GM19395 (cell line): Measurements from ENCODE around the gene FAF1.

Experiments used
- ATAC-seq: cut with Tn5 transposase; IDR thresholded peaks from one replicate; pipeline ENCODE4 v1.9.1; 2021; ENCODE audit warnings: mild to moderate bottlenecking, moderate library complexity; ENCODE audit not compliant: unreplicated experiment

Gene FAF1

GRCh38 chr1:50521703-50522102 lies 438.4 kb downstream of the FAF1 start:
- peak; percentile 82 for ATAC-seq

- no peak for ATAC-seq
Observed at GRCh38 chr1:50517488-50517887, 442.6 kb downstream of the FAF1 start.

DNA sequence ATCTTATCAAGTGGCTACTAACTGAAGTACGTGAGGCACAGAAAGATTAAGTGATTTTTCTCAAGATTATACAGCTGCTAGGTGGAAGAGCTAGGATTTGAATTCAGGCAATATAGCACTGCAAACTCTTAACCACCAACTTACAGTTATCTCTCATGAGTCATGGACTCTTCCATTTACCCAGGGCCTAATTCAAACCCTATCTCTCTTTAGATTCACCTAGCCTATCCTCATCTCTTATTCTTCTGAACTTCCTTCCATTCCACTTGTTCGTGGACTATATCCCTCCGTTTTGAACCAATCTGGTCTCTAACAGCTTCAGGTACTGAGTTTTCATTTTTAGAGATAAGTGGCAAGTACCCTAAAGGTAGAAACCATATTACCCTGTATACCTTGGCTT lies 444.0 kb downstream of the FAF1 start:
- no peak for ATAC-seq

- no peak for ATAC-seq
Observed at GRCh38 chr1:50508040-50508586, 452.0 kb downstream of the FAF1 start.

GRCh38 chr1:50505427-50505826 lies 454.6 kb downstream of the FAF1 start:
- no peak for ATAC-seq

GRCh38 chr1:50503515-50503914 lies 456.6 kb downstream of the FAF1 start:
- no peak for ATAC-seq

GRCh38 chr1:50502147-50502546 lies 457.9 kb downstream of the FAF1 start:
- no peak for ATAC-seq

DNA sequence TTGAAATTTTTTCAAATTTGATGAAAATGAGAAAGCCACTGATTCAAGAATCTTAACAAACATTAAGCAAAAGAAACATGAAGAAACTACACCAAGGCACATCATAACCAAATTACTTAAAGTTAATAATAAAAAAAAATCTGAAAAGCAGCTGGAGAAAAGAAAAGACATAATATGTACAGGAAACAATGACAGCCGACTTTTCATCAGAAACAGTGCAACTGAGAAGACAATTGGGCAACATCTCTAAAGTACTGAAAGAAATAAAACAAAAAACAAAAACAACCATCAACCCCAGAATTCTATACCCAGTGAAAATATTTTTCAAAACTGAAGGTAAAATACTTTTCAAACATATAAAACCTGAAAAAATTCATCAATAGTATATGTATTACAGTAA lies 463.1 kb downstream of the FAF1 start:
- ATAC-seq = no peak

GRCh38 chr1:50493710-50494109 lies 466.4 kb downstream of the FAF1 start:
- ATAC-seq = no peak

- no peak for ATAC-seq
Observed at GRCh38 chr1:50492142-50492541, 467.9 kb downstream of the FAF1 start.

DNA sequence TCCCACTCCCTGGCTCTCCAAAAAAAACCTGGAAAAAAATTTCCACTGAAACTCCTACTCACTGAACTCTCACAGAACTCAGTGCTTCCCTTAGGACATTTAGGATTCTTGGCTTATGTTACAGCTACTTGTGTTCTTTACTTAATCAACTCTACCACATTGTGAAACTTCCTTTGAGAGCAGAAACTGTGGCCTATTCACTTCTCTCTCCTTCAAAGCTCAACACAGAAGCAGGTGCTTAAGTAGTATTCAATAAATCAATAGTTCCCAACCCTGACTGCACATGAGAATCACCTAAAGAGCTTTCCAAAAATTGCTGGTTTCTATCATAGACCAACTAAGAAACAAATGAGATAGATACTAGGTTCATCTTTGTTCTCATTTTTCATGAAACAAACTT lies 468.9 kb downstream of the FAF1 start:
- peak; percentile 56 for ATAC-seq

GRCh38 chr1:50490640-50491039 lies 469.4 kb downstream of the FAF1 start:
- ATAC-seq = peak; percentile 73

GRCh38 chr1:50488876-50489275 lies 471.2 kb downstream of the FAF1 start:
- ATAC-seq = no peak

- ATAC-seq = no peak
Observed at GRCh38 chr1:50488356-50488755, 471.7 kb downstream of the FAF1 start.

GRCh38 chr1:50487725-50488124 lies 472.3 kb downstream of the FAF1 start:
- ATAC-seq = no peak

- ATAC-seq = no peak
Observed at GRCh38 chr1:50481142-50481736, 478.8 kb downstream of the FAF1 start.

DNA sequence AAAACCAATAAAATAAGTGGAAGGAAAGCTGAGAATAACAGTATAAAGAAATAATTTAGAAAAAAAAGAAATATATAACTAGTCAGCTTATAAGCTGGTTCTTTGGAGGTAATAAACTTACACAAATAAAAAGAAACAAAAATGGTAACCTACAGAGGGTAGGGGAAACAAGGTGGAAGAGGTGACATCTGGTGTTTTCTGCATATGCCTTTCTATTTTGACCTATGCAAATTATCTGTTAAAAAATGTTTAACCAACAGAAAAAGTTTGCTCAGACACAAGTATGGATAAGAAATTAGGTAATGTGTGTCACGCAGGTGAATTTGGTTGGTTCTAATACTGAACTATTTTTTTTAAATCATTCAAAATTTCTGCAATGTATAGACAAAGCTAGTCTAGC lies 483.3 kb downstream of the FAF1 start:
- peak; percentile 74 for ATAC-seq

DNA sequence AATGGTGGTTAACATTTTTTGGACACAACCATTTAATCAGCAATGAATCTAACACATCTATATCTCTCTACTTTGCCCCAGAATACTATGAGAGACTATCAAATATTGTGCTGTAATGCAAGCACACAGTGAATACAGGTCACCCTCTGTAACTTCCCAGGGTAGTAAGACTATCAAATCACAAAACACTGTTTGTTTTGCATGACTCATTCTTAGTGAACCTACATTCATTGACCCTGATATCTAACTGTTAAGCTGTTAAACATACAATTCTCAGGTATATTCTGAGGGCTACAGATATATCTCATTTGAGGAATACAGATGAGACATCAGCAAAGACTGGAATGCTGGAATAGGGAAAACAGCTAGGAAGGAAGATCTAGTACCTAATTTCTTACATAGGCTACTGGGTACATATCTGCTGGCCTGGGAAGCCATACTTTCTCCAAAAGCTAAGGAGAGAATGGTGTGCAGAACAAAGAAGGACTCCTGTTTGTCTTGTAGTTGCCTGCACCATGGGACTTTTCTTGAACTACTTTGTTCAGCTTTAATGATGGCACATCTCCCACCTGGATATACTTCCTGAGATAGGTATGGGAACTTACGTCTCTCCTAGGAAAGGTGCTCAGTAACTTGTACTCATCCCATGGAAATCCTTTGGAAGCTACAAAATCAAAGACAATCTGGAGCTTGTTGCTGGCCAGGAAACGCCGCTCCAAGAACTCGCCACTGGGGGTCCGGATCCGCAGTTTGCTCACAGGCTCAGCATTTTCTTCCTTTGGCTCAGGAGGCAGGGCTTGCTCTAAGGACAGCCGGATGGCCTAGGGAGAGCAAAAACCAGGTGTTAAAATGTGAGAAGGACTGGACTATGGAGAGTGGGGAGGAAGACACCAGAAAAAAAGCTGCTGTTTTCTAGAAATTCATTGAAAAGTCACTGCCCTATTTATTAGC lies 484.9 kb downstream of the FAF1 start:
- ATAC-seq = no peak

DNA sequence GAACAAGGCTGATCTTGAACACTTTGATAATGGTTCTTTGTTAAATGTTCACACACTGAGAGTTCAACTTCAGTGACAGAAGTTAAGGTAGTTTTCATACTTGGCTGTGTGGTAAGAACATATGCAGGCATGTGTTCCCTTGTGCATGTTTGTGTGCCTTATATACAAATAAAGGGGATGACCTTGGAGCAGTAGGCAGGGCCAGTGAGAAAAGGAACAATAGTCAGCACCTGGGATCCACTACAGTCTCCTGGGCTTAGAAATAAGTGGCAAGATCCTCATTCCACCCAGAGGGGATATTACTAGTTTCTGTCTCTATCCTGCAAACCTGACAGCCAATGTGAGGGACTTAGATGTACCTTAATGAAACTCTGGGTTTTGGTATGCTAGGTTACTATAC lies 486.6 kb downstream of the FAF1 start:
- ATAC-seq = no peak

- no peak for ATAC-seq
Observed at GRCh38 chr1:50471967-50472366, 488.1 kb downstream of the FAF1 start.

GRCh38 chr1:50462964-50463363 lies 497.1 kb downstream of the FAF1 start:
- no peak for ATAC-seq

DNA sequence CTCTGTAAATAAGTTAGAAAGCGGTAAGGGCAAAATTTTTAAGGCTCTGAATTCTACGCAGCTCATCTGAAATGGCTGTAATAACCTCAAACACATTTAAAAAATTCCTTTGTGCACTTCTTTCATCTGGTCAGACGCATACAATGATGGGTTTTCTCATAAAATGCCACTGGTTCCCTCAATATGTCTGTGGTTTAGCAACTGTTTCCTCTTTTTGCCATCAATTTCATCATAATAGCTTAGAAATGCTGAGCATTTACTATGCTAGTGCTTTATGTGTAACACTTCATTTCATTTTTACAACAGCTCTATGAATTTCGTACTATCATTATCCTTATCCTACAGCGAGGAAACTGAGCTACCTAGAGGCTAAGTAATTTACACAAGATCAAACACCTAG lies 501.6 kb downstream of the FAF1 start:
- ATAC-seq = no peak
